OCI-LY3 (cell line): ENCODE data around the gene CELF6.

Source experiments
- CTCF ChIP-seq: fragments of 200-600, 300-600 bp; sonication (generic); IDR thresholded peaks from 2 replicates; pipeline ENCODE4 v1.5.1; 2014; ENCODE audit warnings: antibody characterized with exemption, low read length, low read depth
- EZH2phosphoT487 ChIP-seq: fragments of 200-600 bp; shearing (Covaris generic); IDR thresholded peaks from 2 replicates; pipeline ENCODE4 v1.6.1; 2018; ENCODE audit warnings: antibody characterized with exemption, mixed run types, low read depth

- TF ChIP-seq CTCF, result no peak
- no peak for TF ChIP-seq EZH2phosphoT487
Observed at GRCh38 chr15:72288796-72289596, 31.0 kb downstream of the CELF6 start.
